ENCODE measurements around the gene DDX54.

DNA sequence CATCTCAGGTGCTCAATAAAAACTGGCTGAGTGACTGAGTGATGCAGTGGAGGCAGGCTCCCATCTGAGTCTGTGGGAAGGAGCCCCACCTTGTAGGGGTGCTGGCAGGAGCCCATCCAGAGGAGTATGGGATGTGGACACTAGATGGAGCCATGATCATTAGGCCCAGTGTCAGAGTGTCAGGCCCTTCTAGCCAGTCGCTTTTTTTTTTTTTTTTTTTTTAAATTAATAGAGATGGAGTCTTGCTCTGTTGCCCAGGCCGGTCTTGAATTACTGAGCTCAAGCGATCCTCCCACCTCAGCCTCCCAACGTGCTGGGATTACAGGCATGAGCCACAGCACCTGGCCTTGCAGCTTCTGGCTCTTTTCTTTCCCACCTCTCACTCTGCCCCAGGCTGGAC, 11.7 kb upstream of the DDX54 start:
- TF ChIP-seq EZH2 (IDR thresholded peaks at IDR 0.05; ENCODE audit: insufficient read depth, poor library complexity, severe bottlenecking) (no peak), EZH2phosphoT487 (IDR thresholded peaks at IDR 0.05; ENCODE audit: insufficient read depth, low read depth) (no peak)
